Esophagus muscularis mucosa (tissue), 2 donors: ENCODE data around the gene DENND1B.
"Not testable (repeated sequence)": the region's sequence is repeated elsewhere in the genome, so short reads cannot be mapped to it uniquely, and the experiment has no call there.

Experiments used
- EP300 ChIP-seq: sonication (generic); formaldehyde crosslinking; IDR thresholded peaks from one replicate; pipeline ENCODE4 v1.6.1; 2017; ENCODE audit warnings: antibody characterized with exemption
- POLR2A ChIP-seq: fragments of 450-650 bp; IDR thresholded peaks from one replicate; pipeline ENCODE4 v1.6.1; 2017; ENCODE audit warnings: antibody characterized with exemption, moderate library complexity, mild to moderate bottlenecking, low read depth

- TF ChIP-seq EP300, POLR2A: not testable (repeated sequence)
Measured at GRCh38 chr1:197755553-197755952, 19.7 kb downstream of the DENND1B start.
